Testis (tissue), 2 donors: ENCODE data around the gene LIX1L.

Experiments
- POLR2A ChIP-seq: fragments of 450-650 bp; IDR thresholded peaks from one replicate; pipeline ENCODE4 v1.6.1; 2017; ENCODE audit warnings: antibody characterized with exemption, mild to moderate bottlenecking, moderate library complexity
- TF ChIP-seq, protein P1 (sequence below), 3 experiments: fragments of 450-650 bp in 2 of 3; fragments of 200-600 bp in 1 of 3; sonication (generic) in 1 of 3; IDR thresholded peaks; one replicate each; pipeline ENCODE4 v1.5.1; 2016 to 2019; ENCODE audit warnings: antibody characterized with exemption in 3 of 3, mild to moderate bottlenecking in 2 of 3, moderate library complexity in 1 of 3

DNA sequence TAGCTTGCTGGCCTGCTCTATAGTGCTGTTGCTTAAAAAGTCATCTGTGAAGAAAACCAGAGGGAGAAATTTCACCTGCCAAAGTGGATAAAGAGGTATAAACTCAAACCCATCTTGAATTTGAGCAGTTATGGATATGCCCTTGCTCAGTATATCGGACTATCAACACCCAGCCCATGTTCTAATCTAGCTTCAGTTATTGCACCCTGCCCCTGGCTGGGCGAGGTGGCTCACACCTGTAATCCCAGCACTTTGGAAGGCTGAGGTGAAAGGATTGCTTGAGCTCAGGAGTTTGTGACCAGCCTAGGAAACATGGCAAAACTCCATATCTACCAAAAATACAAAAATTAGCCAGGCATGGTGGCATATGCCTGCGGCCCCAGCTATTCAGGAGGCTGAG lies 13.3 kb downstream of the LIX1L start:
- TF ChIP-seq POLR2A, result no peak
- TF ChIP-seq, protein P1, sequence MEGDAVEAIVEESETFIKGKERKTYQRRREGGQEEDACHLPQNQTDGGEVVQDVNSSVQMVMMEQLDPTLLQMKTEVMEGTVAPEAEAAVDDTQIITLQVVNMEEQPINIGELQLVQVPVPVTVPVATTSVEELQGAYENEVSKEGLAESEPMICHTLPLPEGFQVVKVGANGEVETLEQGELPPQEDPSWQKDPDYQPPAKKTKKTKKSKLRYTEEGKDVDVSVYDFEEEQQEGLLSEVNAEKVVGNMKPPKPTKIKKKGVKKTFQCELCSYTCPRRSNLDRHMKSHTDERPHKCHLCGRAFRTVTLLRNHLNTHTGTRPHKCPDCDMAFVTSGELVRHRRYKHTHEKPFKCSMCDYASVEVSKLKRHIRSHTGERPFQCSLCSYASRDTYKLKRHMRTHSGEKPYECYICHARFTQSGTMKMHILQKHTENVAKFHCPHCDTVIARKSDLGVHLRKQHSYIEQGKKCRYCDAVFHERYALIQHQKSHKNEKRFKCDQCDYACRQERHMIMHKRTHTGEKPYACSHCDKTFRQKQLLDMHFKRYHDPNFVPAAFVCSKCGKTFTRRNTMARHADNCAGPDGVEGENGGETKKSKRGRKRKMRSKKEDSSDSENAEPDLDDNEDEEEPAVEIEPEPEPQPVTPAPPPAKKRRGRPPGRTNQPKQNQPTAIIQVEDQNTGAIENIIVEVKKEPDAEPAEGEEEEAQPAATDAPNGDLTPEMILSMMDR (IDR thresholded peaks at IDR 0.05), result no peak
